WERI-Rb-1 (cell line): ENCODE results near the gene EPB42.

Experiments used
- DNase-seq: peaks from one replicate; pipeline ENCODE4 v3.0.0-alpha.2; 2020
- H3K27ac ChIP-seq: fragments of 250-450 bp; sonication (Bioruptor Pico); 2 replicates; pipeline ENCODE4 v1.5.1; 2020; ENCODE audit warnings: mild to moderate bottlenecking, moderate library complexity
- H3K27me3 ChIP-seq: fragments of 250-450 bp; sonication (Bioruptor Pico); 2 replicates; pipeline ENCODE4 v1.5.1; 2021; ENCODE audit warnings: mild to moderate bottlenecking, low read depth, moderate library complexity; ENCODE audit not compliant: insufficient read depth, severe bottlenecking
- H3K36me3 ChIP-seq: fragments of 250-450 bp; sonication (Bioruptor Pico); 2 replicates; pipeline ENCODE4 v1.5.1; 2020; ENCODE audit warnings: mild to moderate bottlenecking, moderate library complexity
- H3K4me3 ChIP-seq: 2 replicates; pipeline ENCODE4 v1.5.1; 2011; ENCODE audit warnings: low read depth, mild to moderate bottlenecking, control low read depth, low read length
- H3K9me3 ChIP-seq: fragments of 250-450 bp; sonication (Bioruptor Pico); 2 replicates; pipeline ENCODE4 v1.5.1; 2021; ENCODE audit warnings: mild to moderate bottlenecking, moderate library complexity; ENCODE audit not compliant: severe bottlenecking
- TF ChIP-seq, protein P1 (sequence below): IDR thresholded peaks from 2 replicates; pipeline ENCODE4 v1.5.1; 2011; ENCODE audit warnings: low read depth, mild to moderate bottlenecking, control low read depth, inconsistent platforms, low read length

The EPB42 gene

DNA sequence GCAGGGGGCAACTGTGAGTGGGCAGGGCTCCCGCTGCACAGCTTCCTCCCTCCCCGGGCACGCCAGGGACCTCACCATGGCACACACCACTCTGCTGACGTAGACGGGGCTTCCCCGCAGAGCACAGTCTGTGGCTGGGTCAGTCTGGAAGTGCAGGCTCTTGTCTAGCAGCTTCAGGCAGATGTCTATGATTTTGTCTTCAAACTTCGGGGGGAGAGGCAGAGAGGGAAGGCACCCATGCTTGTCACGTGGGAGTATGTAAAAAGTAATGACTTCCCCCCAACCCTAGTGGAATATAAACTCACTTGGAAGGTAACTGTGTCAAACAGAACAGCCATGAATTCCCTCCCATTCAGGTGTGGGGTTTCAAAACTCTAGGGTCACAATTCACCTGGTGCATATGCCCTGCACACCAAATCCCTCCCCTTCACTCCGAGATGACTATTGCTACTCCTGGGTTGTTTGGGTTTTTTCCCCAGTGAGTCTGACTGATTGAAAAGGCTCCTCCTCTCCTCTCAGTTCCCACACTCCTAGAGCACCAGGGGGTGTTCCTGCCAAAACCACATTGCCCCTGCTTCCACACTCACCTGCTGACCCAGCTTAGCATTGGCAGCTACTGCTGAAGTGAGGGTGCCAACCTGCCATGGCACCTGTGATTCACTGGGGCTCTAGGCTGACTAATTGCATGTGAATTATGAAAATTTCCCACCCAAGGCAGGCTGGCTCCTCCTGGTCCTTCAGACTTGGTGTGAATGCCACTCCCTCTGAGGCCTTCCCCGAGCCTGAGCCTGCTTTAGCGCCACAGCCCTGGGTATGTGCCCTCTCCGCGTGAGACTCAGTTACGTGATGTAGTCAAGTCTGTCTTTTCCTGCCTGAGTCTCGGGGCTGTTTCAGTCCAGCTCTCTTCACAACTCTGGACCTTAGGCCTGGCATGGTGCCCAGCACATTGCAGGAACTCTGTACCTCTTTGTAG is 32.9 kb upstream of the EPB42 start:
- TF ChIP-seq, protein P1, sequence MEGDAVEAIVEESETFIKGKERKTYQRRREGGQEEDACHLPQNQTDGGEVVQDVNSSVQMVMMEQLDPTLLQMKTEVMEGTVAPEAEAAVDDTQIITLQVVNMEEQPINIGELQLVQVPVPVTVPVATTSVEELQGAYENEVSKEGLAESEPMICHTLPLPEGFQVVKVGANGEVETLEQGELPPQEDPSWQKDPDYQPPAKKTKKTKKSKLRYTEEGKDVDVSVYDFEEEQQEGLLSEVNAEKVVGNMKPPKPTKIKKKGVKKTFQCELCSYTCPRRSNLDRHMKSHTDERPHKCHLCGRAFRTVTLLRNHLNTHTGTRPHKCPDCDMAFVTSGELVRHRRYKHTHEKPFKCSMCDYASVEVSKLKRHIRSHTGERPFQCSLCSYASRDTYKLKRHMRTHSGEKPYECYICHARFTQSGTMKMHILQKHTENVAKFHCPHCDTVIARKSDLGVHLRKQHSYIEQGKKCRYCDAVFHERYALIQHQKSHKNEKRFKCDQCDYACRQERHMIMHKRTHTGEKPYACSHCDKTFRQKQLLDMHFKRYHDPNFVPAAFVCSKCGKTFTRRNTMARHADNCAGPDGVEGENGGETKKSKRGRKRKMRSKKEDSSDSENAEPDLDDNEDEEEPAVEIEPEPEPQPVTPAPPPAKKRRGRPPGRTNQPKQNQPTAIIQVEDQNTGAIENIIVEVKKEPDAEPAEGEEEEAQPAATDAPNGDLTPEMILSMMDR, result no peak

GRCh38 chr15:43251871-43252250 is 31.0 kb upstream of the EPB42 start:
- TF ChIP-seq, protein P1, result no peak

More for the DNA sequence above, 32.9 kb upstream of the EPB42 start:
- no peaks in the 10 kb centered on the region for H3K36me3 ChIP-seq
- DNase-seq, result no peak
- no peak overlapping the region for H3K4me3 ChIP-seq
- no peaks in the 10 kb centered on the region for H3K9me3 ChIP-seq
- H3K27ac ChIP-seq, result no peak overlapping the region
- no peaks in the 10 kb centered on the region for H3K27me3 ChIP-seq

DNA sequence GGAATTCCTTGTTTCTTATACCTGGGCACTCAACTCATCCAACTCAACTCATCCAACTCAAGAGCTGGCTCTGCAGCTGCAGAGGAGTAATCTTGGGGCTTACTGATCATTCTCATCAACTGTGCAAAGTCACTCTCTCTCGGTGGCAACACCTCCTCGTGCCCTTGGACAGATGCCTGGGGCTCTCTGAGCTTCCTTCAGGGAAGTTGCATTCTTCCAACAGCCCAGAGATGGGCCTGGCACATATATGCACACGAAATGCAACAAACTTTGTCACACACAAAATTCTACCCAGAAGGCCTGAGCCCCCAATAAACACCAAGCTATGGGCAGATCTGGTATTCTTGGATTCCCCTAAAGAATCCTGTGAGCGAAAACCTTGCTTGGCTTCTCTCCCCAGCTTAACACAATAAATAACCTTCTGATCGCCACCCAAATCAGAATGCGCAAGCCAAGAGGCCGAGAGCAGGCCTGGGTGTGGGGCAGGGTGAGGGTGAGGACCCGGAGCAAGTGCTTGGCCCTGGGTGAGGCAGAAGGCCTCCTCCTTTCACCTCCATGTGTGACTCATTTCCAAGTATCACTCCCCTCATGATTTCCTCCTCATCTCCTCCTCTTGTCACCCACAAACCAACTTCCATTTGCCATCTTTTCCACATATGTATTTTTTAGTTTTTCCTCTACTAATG is 30.5 kb upstream of the EPB42 start:
- no peaks in the 10 kb centered on the region for H3K9me3 ChIP-seq
- H3K4me3 ChIP-seq, result no peak overlapping the region
- H3K27ac ChIP-seq, result no peak overlapping the region
- H3K36me3 ChIP-seq, result no peaks in the 10 kb centered on the region
- no peaks in the 10 kb centered on the region for H3K27me3 ChIP-seq
- TF ChIP-seq, protein P1, result no peak
- DNase-seq, result no peak

More at GRCh38 chr15:43251871-43252250, 31.0 kb upstream of the EPB42 start:
- Histone ChIP-seq H3K36me3 (no peaks in the 10 kb centered on the region), H3K9me3 (no peaks in the 10 kb centered on the region), H3K27ac (no peak overlapping the region), H3K27me3 (no peaks in the 10 kb centered on the region), H3K4me3 (no peak overlapping the region)
- DNase-seq, result no peak

DNA sequence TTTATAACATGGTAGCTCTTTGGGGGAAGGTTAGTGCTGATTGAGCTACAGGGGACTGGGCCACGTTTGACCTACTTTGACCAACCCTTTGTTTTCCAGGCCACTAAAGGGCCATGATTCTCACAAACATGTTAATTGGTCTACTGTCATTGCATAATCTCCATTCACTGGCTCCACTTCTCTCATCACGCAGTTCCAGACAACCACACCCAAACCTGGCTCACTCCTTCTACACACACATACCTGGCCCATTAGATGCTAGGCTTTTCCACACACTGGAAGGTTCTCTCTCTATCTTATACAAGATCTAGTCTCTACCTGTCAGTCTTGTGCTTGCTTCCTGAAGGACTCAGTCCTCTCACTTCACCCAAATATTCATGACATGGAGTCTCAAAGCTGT is 30.0 kb upstream of the EPB42 start:
- TF ChIP-seq, protein P1, result no peak
- Histone ChIP-seq H3K9me3 (no peaks in the 10 kb centered on the region), H3K36me3 (no peaks in the 10 kb centered on the region), H3K27ac (no peak overlapping the region), H3K27me3 (no peaks in the 10 kb centered on the region), H3K4me3 (no peak overlapping the region)
- DNase-seq, result no peak

- Histone ChIP-seq H3K4me3 (no peak overlapping the region), H3K9me3 (no peaks in the 10 kb centered on the region), H3K27me3 (no peaks in the 10 kb centered on the region), H3K36me3 (no peaks in the 10 kb centered on the region), H3K27ac (no peak overlapping the region)
- TF ChIP-seq, protein P1, result no peak
- DNase-seq, result no peak
These were observed 28.9 kb upstream of the EPB42 start for GRCh38 chr15:43249699-43250203.
